ENCODE results near the gene TNKS1BP1.
"Not testable (repeated sequence)": the region's sequence is repeated elsewhere in the genome, so short reads cannot be mapped to it uniquely, and the experiment has no call there.

TNKS1BP1 gene

DNA sequence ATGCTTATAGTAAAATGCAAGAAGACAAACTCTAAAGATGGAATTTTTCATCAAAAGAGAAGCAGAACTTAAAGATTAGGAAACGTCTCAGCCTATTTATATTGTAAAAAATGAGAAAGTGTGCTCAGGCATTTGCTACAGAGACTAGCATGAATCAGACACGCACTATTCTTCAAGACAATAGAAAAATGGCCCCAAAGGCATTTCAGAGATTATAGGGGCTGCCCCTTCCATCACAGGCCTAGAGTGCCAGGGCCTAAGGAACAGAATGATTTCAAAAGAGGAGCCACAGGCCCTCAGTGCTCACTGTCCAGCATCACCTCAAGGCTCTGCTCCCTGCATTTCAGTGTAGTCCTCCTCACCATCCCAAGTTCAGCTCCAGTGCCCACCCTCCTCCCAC, 27.5 kb downstream of the TNKS1BP1 start:
- no peak for DNase-seq (ENCODE audit: low read depth in 2 of 3, low spot score in 1 of 3)

GRCh38 chr11:57296205-57296604, 28.5 kb downstream of the TNKS1BP1 start:
- not testable (repeated sequence) for DNase-seq (ENCODE audit: low read depth in 2 of 3, low spot score in 1 of 3)

- DNase-seq (ENCODE audit: low read depth in 2 of 3, low spot score in 1 of 3) = no peak
Measured at GRCh38 chr11:57294225-57295131, 30.3 kb downstream of the TNKS1BP1 start.

DNA sequence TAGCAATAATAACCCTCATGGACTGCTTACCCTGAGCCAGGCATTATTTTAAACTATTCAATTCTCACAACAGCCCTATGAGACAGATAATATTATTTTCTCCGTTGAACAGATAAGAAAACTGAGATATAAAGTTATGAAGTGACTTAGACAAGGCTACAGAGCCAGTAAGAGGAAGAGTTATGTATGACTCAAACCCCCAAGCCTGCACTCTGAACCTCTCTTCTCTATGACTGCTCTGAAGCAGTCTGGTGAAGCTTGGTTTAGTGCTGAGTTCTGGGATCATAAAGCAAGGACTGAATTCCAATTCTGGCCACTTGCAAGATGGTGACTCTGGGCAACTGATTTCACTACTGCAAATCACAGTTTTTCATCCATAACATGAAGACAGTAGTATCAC, 34.5 kb downstream of the TNKS1BP1 start:
- no peak for DNase-seq (ENCODE audit: low read depth in 2 of 3, low spot score in 1 of 3)

DNA sequence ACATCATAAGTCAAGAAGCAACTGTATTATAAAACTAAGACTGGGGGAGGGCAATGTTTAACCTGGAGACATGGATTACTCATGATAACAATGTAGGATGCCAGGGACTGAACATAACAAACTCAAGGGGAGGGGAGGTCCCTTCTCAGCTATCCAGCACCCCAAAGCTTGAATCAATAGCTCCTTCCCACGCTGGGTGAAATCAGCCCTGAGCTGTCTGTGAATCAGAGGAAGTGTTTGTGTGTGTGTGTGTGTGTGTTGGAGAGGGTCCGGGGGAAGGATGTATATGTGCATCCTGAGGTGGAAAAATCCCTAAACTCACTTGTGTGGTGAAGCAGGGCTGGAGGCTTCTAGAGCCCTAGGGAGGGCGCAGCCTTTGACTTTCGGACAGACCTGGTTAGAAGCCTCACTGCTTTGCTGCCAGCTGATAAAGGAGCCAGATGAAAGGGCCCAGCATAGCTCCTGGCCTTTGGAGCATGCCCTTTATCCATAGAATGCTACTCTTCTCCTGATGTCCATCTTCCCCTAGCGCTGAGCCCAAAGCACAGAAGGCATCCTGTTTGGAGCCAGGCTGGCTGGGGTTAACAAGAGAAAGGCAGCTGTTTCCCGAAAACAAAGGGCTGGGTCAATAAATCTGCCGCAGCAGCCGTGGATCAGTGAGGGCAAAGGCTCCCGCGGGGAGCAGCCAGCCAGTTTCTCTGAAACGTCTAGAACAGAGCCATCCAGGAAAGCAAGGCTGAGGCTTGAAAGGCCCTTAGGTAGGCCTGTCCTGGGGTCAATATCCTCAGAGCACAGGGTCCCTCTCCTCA, 35.8 kb downstream of the TNKS1BP1 start:
- no peak for DNase-seq (ENCODE audit: low read depth in 2 of 3, low spot score in 1 of 3)

DNA sequence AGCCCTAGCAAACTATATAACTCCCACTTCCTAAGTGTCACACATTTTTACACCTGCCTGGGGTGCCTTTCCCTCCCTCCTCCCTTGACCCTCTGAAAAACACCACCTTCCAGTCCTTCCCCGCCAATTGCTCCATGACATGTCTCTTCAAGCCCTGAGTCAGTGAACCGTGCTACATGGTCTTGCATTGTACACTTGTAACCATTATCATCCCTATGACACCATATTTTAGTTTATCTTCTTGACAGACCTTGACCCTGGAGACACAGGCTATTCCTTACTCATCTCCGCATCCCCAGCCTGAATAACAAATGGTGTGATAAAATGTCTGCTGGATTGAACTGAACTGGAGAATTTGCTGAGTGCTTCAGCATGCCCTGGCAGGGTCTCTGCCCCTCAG, 36.9 kb downstream of the TNKS1BP1 start:
- no peak for DNase-seq (ENCODE audit: low read depth in 2 of 3, low spot score in 1 of 3)

DNA sequence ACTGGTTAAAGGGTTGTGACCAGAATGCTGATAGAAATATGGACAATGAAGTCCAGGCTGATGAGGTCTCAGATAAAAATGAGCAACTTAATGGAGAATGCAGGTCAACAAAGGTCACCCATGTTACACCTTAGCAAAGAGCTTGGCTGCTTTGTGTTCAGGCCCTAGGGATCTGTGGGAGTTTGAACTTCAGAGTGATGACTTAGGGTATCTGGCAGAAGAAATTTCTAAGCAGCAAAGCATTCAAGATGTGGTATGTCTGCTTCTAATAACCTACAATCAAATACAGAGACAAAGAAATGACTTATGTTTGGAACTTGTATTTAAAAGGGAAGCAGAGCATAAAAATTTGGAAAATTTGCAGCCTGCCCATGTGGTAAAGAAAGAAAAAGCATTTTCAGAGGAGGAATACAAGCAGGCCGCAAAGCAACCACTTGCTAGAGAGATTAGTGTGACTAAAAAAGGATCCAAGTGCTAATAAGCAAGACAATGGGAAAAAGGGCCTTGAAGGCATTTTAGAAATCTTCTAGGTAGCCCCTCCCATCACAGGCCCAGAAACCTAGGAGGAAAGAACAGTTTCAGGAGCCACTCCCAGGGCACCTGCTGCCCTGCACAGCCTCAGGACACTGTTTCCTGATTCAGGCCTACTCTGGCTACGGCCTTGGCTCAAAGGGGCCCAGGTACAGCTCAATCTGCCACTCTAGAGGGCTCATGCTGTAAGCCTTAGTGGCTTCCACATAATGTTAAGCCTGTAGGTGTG, 41.3 kb downstream of the TNKS1BP1 start:
- DNase-seq (ENCODE audit: low read depth in 2 of 3, low spot score in 1 of 3) = no peak

- DNase-seq (ENCODE audit: low read depth in 2 of 3, low spot score in 1 of 3) = not testable (repeated sequence)
Measured at GRCh38 chr11:57281546-57281945, 43.2 kb downstream of the TNKS1BP1 start.

- no peak for DNase-seq (ENCODE audit: low read depth in 2 of 3, low spot score in 1 of 3)
Measured at GRCh38 chr11:57279116-57279515, 45.6 kb downstream of the TNKS1BP1 start.

- no peak for DNase-seq (ENCODE audit: low read depth in 2 of 3, low spot score in 1 of 3)
Measured at GRCh38 chr11:57278721-57279095, 46.0 kb downstream of the TNKS1BP1 start.

- peak; percentile 19 to 24 (median 21) for DNase-seq (ENCODE audit: low read depth in 2 of 3, low spot score in 1 of 3)
Measured at GRCh38 chr11:57277845-57278720, 46.7 kb downstream of the TNKS1BP1 start.

GRCh38 chr11:57276971-57277675, 47.6 kb downstream of the TNKS1BP1 start:
- no peak for DNase-seq (ENCODE audit: low read depth in 2 of 3, low spot score in 1 of 3)

GRCh38 chr11:57276169-57276970, 48.4 kb downstream of the TNKS1BP1 start:
- no peak for DNase-seq (ENCODE audit: low read depth in 2 of 3, low spot score in 1 of 3)

- no peak for DNase-seq (ENCODE audit: low read depth in 2 of 3, low spot score in 1 of 3)
Measured at GRCh38 chr11:57275582-57275981, 49.2 kb downstream of the TNKS1BP1 start.

- no peak for DNase-seq (ENCODE audit: low read depth in 2 of 3, low spot score in 1 of 3)
Measured at GRCh38 chr11:57274904-57275498, 49.8 kb downstream of the TNKS1BP1 start.

DNA sequence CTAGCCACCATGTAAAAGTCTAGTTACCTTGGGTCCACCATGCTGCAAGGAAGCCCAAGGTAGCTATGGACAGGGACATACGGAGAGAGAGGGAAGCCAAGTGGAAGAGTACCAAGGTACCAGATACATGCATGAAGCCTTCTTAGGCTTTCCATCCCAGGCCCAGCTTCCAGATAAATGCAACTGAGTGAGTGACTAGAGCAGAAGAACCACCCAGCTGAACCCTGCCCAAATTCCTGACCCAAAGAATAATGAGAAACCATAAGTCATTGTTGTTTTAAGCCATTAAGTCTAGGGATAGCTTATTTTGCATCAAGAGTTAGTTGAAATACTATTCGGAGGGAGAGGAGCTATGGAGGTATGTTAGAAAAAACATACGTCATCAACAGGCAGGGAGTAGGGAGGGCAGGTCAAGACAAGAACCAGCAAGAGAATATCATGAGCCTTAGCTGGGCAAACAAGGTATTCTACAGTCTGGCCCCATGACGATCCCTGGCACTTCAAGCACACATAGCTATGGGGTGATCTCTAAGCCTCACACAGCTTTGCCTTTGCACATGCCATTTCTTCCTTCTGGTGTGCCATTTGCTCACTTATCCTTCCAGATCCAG, 51.2 kb downstream of the TNKS1BP1 start:
- no peak for DNase-seq (ENCODE audit: low read depth in 2 of 3, low spot score in 1 of 3)

DNA sequence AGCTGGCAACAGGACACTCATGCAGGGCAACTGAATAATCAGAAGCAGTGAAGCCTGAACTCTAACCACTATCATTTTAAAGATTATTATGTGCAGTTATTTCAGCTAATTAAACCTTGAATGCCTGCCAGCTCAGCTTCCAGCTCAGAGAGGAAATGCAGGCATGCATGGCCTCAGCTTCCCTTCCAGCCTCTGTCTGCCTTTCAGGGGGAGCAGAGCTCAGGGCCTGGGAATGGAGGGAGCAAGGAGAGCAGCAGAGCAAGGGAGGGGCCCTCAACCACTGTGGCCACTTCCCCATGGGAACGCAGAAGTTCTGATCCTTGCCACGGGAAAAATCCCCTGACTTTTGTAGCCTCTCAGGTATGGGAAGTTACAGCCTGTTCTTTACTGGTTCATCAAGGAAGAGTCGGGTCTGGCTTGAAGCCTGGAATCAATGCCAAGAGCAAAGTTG, 55.2 kb downstream of the TNKS1BP1 start:
- DNase-seq (ENCODE audit: low read depth in 2 of 3, low spot score in 1 of 3) = no peak

DNA sequence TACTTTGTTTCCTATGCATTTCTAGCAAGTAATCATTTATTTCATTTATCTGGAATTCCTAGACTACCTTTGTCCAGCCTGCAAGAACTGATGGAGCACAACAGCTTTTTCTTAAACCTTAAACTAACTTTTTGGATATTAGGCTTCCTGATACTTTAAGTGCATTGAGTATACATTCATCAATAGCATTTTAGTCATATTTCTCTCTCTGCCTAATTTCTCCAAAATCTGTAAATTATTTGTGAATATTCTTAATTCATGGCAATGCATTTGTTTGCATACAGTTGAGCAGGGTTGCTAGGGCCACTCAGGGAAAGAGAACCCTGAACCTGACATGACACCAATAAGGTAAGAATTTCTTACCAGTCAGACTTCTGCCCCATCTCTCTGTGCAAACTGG, 58.6 kb downstream of the TNKS1BP1 start:
- DNase-seq (ENCODE audit: low read depth in 2 of 3, low spot score in 1 of 3) = no peak
